CD4-positive, alpha-beta T cell treated with Interleukin-6 at 100 ng/mL for 8 hours (primary cell): ENCODE data around the gene MRPS34.
"Not testable (repeated sequence)": the region's sequence is repeated elsewhere in the genome, so short reads cannot be mapped to it uniquely, and the experiment has no call there.

Source experiments
- DNase-seq: peaks from one replicate; pipeline ENCODE4 v3.0.0-alpha.2; 2020; ENCODE audit warnings: mixed read lengths, low spot score

Gene MRPS34

GRCh38 chr16:1749152-1750117, 23.5 kb downstream of the MRPS34 start:
- no peak for DNase-seq

GRCh38 chr16:1747934-1748333, 25.0 kb downstream of the MRPS34 start:
- no peak for DNase-seq

GRCh38 chr16:1746693-1747195, 26.2 kb downstream of the MRPS34 start:
- DNase-seq = no peak

GRCh38 chr16:1745900-1746692, 26.8 kb downstream of the MRPS34 start:
- DNase-seq = no peak

- DNase-seq = no peak
These were observed 27.6 kb downstream of the MRPS34 start for GRCh38 chr16:1745181-1745899.

DNA sequence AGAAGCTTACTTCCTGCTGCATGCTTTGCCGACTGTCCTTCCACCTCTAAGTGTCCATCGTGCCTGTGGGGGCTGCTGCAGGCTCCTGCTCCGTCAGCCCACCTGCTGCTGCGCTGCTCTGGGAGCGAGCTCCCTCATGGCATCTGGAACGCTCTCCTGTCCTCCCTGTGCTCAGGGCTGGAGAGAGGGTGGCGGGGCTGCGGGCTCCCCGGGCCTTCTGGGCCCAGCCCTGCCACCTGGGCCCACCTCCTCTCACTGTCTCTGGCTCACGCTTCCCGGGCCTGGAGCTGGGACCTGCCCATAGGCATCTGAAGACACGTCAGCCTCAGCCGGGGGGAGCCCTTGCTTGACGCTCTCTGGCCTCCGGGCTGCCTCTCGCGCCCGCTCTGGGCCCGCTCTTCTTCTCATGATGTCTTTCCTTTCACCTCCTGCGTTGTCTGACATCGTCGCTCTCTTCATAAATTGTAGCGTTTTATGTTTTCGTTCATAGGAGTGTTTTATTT, 28.5 kb downstream of the MRPS34 start:
- DNase-seq = no peak

- DNase-seq = no peak
These were observed 29.3 kb downstream of the MRPS34 start for GRCh38 chr16:1743376-1744337.

- DNase-seq = no peak
These were observed 31.3 kb downstream of the MRPS34 start for GRCh38 chr16:1741553-1742165.

- no peak for DNase-seq
These were observed 32.0 kb downstream of the MRPS34 start for GRCh38 chr16:1740781-1741490.

DNA sequence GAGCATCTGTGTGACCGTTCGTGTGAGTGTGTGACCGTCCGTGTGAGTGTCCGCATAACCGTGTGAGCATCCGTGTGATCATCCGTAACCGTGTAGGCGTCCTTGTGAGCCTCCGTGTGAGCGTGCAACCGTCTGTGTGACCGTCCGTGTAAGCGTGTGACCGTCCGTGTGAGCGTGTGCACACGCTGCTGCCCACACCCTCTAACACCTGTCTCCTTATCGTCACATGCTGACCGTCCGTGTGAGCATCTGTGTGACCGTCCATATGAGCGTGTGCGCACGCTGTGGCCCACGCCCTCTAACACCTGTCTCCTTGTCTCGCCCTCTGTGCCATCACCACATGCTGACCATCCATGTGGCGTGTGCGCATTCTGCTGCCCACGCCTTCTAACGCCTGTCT, 32.7 kb downstream of the MRPS34 start:
- no peak for DNase-seq

DNA sequence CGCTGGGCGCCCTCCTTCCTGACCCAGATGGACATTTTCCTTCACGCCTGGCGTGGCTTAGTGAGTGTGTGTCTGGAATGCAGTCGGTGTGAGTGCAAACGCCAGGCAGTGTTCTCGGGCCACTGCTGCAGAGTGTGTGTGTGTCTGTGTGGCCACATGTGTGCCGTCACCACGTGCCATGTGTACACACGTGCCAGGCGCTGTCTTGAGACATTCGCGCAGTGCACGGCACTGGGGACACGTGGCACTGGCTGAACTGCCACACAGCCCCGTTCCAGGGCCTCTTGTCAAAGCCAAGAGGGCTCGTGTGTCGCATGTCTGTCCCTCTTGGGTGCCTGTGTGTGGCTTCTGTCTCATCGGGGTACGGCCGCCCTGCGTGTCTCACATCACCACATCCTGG, 38.1 kb downstream of the MRPS34 start:
- no peak for DNase-seq

- no peak for DNase-seq
These were observed 38.8 kb downstream of the MRPS34 start for GRCh38 chr16:1734123-1734522.

DNA sequence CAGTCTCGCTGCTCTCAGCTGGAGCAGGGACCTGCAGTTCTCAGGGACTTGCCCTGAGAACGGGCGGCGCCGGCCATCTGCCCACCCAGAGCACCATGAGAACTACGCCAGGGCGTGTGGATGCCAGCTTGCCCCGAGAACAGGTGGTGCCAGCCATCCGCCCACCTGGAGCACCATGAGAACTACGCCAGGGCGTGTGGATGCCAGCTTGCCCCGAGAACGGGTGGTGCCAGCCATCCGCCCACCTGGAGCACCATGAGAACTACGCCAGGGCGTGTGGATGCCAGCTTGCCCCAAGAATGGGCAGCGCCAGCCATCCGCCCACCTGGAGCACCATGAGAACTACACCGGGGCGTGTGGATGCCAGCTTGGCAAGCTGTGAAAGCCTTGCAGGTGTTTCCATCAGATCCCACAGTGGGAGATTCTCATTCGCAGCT, 40.4 kb downstream of the MRPS34 start:
- not testable (repeated sequence) for DNase-seq

- no peak for DNase-seq
These were observed 40.9 kb downstream of the MRPS34 start for GRCh38 chr16:1732071-1732470.

- no peak for DNase-seq
These were observed 41.3 kb downstream of the MRPS34 start for GRCh38 chr16:1731603-1732002.

GRCh38 chr16:1731073-1731472, 41.9 kb downstream of the MRPS34 start:
- no peak for DNase-seq

GRCh38 chr16:1729445-1729844, 43.5 kb downstream of the MRPS34 start:
- no peak for DNase-seq

DNA sequence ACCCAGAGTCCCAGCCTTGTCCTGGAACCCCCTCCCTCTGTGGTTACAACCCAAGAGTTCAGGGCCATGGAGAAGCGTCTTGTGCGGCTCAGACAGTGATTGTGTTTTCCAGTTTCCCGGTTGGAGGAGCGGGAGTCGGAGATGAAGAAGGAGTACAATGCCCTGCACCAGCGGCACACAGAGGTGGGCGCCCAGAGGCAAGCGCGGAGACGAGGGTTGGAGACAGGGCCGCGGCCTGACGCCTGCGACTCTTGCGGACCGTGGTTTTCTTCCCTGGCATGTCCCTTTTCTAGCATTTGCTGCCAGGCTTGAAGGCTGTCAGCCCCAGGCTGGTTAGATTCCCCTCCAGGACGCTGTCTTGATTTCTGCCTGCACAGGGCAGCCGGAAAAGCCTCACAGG, 43.9 kb downstream of the MRPS34 start:
- DNase-seq = no peak
